Activated T-helper 1 cell treated with Interleukin-2 at 50 U/mL for 16 hours (primary cell): ENCODE results near the gene SMCR8.
"Not testable (repeated sequence)": the region's sequence is repeated elsewhere in the genome, so short reads cannot be mapped to it uniquely, and the experiment has no call there.

Experiments
- DNase-seq: peaks from one replicate; pipeline ENCODE4 v3.0.0-alpha.2; 2020; ENCODE audit warnings: low read depth

Gene SMCR8, protein sequence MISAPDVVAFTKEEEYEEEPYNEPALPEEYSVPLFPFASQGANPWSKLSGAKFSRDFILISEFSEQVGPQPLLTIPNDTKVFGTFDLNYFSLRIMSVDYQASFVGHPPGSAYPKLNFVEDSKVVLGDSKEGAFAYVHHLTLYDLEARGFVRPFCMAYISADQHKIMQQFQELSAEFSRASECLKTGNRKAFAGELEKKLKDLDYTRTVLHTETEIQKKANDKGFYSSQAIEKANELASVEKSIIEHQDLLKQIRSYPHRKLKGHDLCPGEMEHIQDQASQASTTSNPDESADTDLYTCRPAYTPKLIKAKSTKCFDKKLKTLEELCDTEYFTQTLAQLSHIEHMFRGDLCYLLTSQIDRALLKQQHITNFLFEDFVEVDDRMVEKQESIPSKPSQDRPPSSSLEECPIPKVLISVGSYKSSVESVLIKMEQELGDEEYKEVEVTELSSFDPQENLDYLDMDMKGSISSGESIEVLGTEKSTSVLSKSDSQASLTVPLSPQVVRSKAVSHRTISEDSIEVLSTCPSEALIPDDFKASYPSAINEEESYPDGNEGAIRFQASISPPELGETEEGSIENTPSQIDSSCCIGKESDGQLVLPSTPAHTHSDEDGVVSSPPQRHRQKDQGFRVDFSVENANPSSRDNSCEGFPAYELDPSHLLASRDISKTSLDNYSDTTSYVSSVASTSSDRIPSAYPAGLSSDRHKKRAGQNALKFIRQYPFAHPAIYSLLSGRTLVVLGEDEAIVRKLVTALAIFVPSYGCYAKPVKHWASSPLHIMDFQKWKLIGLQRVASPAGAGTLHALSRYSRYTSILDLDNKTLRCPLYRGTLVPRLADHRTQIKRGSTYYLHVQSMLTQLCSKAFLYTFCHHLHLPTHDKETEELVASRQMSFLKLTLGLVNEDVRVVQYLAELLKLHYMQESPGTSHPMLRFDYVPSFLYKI

GRCh38 chr17:18314731-18315561 is at the start of gene SMCR8, which contains the start of gene TOP3A:
SMCR8 (plus strand) TSS chr17:18315293; CDS start chr17:18315790, 497 bp downstream.
TOP3A (minus strand) TSS chr17:18314994; CDS start chr17:18314778, 216 bp downstream.
- DNase-seq = peak; percentile 96

GRCh38 chr17:18267366-18267765 is 47.7 kb upstream of the SMCR8 start:
- no peak for DNase-seq

GRCh38 chr17:18267927-18268711 is 47.0 kb upstream of the SMCR8 start:
- no peak for DNase-seq

GRCh38 chr17:18270046-18270931 is 44.8 kb upstream of the SMCR8 start:
- DNase-seq = no peak

DNA sequence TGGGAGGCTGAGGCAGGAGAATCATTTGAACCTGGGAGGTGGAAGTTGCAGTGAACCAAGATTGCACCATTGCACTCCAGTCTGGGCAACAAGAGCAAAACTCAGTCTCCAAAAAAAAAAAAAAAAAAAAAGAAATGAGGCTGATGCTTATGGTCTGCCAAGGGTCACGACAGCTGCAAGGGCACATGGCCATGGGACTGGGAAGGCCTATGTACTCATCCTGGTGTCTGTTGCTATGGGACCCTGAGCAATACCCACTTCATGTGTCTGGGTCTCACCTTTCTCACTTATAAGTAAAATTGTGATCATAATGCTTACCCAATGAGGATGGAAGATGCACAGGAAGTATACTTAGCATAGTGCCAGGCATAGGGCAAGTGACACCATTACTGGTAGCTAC is 38.0 kb upstream of the SMCR8 start:
- no peak for DNase-seq

DNA sequence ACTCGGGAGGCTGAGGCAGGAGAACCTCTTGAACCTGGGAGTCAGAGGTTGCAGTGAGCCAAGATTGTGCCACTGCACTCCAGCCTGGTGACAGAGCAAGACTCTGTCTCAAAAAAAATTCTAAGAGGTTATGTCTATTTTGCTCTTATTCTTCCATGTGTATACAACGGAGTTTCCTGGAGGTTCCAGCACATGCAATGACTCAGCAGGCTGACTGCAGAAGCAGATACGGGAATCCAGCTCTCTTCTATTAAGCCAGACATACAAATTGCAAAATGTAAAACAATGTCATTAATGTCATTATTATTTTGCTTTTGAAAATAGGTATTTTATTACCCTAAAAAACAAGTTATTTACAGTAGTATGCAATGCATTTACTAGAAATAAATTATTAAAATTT is 36.2 kb upstream of the SMCR8 start:
- no peak for DNase-seq

DNA sequence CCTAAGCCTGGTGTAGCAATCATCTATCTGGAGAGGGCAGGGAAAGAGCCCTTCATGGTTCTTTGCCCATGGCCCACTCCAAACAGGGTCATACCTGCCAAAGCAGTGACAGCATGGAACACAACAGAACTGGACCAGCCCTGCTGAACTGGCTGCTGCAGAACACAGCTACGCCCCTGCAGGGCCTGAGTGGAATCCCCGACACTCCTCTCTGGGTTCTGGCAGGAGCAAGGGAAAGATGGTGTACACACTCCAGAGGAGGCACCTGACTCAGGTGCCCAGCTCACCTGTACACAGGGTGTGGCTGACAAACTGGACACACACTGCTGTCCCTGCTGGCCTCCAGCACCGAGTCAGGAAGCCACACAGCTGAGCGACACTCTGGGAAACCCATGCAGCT is 34.8 kb upstream of the SMCR8 start:
- no peak for DNase-seq

GRCh38 chr17:18280766-18281371 is 34.2 kb upstream of the SMCR8 start:
- no peak for DNase-seq

- no peak for DNase-seq
Measured at GRCh38 chr17:18281788-18282187, 33.3 kb upstream of the SMCR8 start.

- DNase-seq = no peak
Measured at GRCh38 chr17:18285296-18285695, 29.8 kb upstream of the SMCR8 start.

GRCh38 chr17:18291718-18292540 is 23.2 kb upstream of the SMCR8 start:
- no peak for DNase-seq

DNA sequence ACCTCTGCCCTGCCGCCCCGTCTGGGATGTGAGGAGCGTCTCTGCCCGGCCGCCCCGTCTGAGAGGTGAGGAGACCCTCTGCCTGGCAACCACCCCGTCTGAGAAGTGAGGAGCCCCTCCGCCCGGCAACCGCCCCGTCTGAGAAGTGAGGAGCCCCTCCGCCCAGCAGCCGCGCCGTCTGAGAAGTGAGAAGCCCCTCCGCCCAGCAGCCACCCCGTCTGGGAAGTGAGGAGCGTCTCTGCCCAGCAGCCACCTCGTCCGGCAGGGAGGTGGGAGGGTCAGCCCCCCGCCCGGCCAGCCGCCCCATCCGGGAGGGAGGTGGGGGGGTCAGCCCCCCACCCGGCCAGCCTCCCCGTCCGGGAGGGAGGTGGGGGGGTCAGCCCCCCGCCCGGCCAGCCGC is 17.0 kb upstream of the SMCR8 start:
- DNase-seq = not testable (repeated sequence)

GRCh38 chr17:18300725-18301480 is 14.2 kb upstream of the SMCR8 start:
- DNase-seq = no peak

GRCh38 chr17:18303206-18303605 is 11.9 kb upstream of the SMCR8 start:
- DNase-seq = not testable (repeated sequence)

GRCh38 chr17:18309202-18309601 is 5.9 kb upstream of the SMCR8 start:
- no peak for DNase-seq

DNA sequence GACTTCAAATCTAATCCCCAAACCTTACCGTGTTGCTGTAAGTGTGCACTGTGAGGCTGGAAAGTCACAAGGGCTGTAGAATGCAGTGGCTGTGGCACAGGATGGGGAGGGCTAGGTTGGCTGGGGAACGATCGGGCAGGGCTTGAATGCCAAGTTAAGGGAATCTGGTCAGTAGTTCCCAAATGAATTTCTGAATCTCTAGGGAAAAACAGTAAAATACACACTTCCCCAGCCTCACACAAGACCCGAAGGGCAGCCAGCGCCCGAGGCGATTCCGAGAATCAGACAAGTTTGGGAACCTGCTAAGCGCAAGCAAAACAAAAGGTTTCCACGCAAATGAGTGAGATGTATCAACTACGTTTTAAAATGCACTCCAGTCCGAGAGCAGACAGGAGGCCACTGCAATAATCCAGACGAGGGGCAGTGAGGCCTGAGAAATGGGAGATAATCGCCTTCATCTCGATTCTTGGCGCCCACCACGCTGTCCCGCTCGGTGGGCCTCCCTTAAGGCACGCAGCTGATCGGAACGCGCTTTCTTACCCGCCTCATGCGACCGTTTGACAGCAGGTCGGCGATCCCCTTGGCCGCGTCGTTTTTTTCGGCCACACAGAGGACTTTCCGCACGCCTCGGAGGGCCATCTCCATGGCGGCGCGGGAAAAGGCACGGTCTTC is 898 bp upstream of the SMCR8 start:
- DNase-seq = no peak

GRCh38 chr17:18315562-18315922 is 449 bp downstream of the SMCR8 start:
- DNase-seq = peak; percentile 11

GRCh38 chr17:18315961-18316360 is 868 bp downstream of the SMCR8 start:
- no peak for DNase-seq
